CD4-positive, alpha-beta T cell treated with Interferon alpha-2 for 1 hour (primary cell): ENCODE results near the gene ANKRD44.
"Not testable (repeated sequence)": the region's sequence is repeated elsewhere in the genome, so short reads cannot be mapped to it uniquely, and the experiment has no call there.

Experiments
- DNase-seq, 2 donors: peaks; one replicate each; pipeline ENCODE4 v3.0.0-alpha.2; 2020 to 2022

Gene ANKRD44

DNA sequence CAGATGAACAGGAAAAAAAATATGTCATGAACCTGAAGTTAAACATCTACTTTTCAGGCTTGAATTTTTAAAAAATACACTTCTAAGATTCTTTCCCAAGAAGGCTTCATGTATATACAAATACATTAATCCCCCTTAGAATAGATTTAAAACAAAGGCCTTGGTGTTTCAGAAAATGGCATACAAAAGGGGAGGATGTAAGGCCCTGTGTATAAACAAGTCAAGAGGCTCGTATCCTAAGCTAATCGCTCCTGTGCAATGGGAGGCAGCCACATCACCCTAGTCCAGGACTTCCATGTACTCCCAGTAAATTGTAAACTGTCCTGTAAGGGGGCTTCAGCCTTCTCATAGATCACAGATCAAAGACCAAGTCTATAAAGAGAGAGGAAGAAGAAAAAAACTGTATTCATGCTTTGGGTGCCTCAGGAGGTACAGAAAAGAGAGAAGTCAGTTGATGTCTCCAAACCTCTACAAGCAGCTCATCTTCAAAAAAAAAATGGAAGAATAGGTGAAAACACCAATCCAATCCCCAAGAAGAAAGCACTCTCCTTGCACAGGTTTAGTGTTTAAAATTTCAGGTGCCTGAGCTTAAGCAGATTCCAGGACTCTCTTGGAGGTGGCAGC is 53.9 kb downstream of the ANKRD44 start:
- DNase-seq: no peak

- DNase-seq: no peak
Observed at GRCh38 chr2:197256021-197256420, 54.6 kb downstream of the ANKRD44 start.

DNA sequence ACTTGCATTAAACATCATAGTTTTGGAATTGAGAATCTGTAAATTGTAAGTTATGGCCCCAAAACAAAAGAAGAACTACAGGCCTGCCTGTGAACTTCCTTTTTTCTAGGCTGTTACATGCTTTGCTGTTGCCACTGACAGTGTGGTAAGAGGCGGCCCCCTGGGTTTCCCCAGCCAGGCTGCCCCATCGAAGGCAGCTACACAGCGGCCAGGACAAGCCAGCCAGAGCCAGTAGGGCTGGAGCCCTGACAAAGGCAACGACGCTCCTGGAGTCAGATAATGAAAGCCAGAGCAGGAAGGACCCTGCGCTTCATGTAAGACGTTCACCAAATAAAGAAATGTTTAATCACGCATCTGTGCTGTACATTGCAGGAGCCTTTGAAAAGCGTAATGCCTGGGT is 55.0 kb downstream of the ANKRD44 start:
- peak; percentile 85 to 86 for DNase-seq

- no peak for DNase-seq
Observed at GRCh38 chr2:197254776-197255530, 55.6 kb downstream of the ANKRD44 start.

- DNase-seq: no peak
Observed at GRCh38 chr2:197251576-197251975, 59.0 kb downstream of the ANKRD44 start.

DNA sequence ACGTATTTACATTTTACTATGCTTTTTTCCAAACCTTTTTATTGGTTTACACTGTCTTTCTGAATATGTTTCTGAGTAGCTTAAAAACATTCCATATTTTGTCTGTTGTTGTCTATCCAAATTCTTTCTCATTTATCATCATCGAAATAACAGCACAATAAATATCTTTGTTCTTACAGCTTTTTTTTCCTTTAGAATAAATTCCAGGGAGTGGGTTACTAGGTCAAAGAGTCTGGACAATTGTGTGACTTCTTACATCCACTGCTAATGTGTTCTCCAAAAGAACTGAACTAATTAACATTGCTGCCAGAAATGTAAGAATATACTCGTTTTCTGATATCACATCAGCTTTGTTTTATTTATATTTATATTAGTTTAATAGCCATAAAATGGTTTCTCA is 59.4 kb downstream of the ANKRD44 start:
- no peak for DNase-seq

DNA sequence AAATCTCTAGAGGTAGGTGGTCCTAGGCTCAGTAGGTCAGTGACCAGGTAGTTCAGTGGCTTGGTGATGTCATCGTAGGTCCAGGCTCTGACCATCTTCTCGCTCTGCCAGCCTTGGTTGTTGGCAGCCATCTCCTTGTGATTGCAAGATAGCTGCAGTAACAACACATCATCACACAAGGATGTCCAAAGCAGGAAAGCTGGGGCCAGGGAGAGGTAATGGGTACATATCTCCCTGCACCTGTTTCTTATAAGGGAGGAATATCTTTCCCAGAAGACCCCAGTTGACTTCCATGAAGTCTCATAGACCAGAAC is 60.5 kb downstream of the ANKRD44 start:
- no peak for DNase-seq

- no peak for DNase-seq
Observed at GRCh38 chr2:197249381-197250083, 61.0 kb downstream of the ANKRD44 start.

GRCh38 chr2:197248623-197249022 is 62.0 kb downstream of the ANKRD44 start:
- peak in 1 of 2 donors; percentile 42 for DNase-seq

- no peak for DNase-seq
Observed at GRCh38 chr2:197248001-197248401, 62.6 kb downstream of the ANKRD44 start.

- DNase-seq: no peak
Observed at GRCh38 chr2:197247083-197247482, 63.5 kb downstream of the ANKRD44 start.

GRCh38 chr2:197245829-197246804 is 64.5 kb downstream of the ANKRD44 start:
- no peak for DNase-seq

DNA sequence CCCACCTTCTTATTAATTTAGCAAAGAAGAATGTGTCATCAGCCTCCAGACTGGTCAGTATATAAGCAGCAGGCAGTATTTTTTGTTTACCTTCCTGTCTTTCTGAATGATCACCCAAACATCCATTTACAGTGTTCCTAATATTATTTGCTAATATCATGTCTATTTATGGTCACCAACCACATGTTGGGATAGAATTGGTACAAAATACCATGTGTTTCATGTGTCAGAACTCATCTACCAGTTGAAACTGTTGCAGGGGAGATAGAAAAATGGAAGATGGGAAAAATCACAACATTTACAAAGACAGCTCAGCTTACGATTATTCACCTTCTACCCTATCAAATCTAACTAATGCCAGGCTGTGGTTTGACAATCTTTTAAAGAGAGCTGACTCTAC is 66.2 kb downstream of the ANKRD44 start:
- no peak for DNase-seq

GRCh38 chr2:197242719-197243118 is 67.9 kb downstream of the ANKRD44 start:
- no peak for DNase-seq

DNA sequence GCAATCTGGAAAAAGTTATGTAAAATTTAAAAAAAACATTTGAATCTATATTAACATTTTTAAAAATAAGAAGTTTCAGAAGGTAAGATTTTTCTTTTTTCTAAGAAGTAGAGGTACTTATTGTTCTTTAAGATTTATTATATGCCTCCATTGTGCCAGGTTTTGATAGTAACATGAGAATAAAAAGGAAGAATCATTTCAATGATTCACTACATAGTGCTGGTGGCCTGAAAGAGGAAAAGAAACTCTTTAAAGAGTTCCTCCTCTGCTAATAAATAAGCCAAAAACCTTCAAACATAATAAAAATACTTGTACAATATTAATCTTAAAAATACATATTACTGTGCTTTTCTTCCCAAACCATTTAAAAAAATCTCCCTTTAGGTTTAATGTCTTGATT is 69.0 kb downstream of the ANKRD44 start:
- no peak for DNase-seq

GRCh38 chr2:197241153-197241552 is 69.4 kb downstream of the ANKRD44 start:
- no peak for DNase-seq

DNA sequence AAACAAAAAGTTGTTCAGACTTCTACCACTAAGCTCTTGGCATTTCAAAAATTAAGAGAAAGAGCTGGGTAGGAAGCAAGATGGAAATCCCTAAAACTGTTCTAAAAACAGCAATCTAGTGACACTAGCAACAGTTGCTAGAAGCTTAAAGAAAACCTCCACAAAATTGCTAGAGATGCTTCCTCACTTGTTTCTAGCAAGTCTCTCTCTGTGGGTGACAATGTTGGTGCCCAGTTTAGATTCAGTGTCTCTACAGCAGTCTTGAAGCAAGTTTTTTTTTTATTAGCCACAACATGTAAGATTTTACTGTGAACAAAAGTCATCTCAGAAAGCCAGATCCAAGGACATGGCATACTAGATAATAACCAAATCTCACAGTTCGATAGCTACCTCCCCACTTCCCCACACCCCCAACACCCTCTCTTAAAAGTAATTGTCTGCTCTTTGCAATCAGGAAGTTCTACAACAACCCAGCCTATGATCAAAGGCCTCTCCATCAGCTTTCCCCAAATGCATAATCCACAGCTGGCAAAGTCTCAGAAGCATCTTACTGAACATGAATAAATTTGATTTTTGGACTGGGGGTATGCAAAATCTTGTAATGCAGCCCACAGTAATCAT is 70.0 kb downstream of the ANKRD44 start:
- peak in 1 of 2 donors; percentile 58 for DNase-seq

DNA sequence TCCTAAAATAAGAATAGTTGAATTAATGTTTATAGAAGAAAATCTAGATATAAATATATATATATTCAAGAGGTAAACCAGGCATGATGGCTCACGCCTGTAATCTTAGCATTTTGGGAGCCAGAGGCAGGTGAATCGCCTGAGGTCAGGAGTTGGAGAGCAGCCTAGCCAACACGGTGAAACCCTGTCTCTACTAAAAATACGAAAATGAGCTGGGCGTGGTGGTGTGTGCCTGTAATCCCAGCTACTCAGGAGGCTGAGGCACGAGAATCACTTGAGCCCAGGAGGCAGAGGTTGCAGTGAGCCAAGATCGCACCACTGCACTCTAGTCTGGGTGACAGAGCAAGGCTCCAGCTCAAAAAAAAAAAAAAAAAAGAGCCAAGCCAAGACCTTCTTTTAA is 70.6 kb downstream of the ANKRD44 start:
- DNase-seq: not testable (repeated sequence)

- peak in 1 of 2 donors; percentile 49 for DNase-seq
Observed at GRCh38 chr2:197239434-197239833, 71.1 kb downstream of the ANKRD44 start.

DNA sequence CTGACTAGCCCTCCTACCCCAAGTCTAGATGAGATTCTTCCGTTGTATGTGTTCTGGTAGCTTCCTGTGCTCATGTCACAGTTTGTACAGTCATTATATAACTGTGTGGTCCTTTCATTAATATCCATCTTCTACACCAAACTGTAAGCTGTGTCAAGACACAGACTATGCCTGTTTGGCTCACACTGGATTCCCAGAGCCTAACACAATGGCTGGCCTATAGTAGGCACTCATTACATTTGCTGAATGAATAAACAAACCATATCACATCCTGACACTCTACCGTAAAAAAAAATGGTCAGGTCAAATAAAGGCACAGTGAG is 72.6 kb downstream of the ANKRD44 start:
- DNase-seq: peak in 1 of 2 donors; percentile 47

DNA sequence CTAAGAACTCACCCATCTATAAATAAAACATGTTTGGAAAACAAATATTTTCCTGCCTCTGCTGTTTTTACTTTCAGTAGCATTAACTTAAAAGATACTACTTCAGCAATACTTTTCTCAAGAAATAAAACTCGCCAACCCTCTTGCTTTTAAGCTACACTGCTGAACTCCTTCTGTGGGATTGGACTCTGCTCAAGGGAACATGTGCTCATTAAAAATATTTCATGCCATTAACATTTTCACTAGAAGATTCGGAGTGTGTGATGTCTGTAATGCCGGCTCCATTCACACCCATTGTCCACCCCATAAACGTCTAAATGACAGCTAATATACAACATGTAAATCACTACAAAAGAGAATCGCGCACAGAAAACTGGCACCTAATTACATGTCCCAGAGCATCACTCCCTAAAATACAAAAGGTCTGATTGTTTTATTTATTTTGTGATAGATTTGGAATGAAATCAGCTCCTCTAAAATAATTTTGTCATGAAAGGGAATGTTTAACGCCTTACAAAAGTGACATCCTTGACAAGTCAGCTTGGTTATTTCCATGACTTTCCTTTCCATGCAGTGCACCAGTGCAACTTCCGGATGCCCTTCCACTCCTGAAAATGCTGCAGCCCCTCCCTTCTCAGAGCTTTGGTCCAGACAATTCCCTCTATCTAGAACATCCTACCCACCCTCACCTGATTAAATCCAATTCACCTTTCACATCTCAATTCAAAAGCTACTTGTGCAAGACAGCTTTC is 73.1 kb downstream of the ANKRD44 start:
- no peak for DNase-seq

GRCh38 chr2:197236816-197237215 is 73.8 kb downstream of the ANKRD44 start:
- DNase-seq: no peak
